GM12872 (cell line): ENCODE results near the gene PI3.

ENCODE experiments used
- CTCF ChIP-seq: IDR thresholded peaks from 3 replicates; pipeline ENCODE4 v1.5.1; 2011; ENCODE audit warnings: low read depth, mild to moderate bottlenecking, low read length, moderate library complexity; ENCODE audit not compliant: insufficient read depth

Gene PI3, protein sequence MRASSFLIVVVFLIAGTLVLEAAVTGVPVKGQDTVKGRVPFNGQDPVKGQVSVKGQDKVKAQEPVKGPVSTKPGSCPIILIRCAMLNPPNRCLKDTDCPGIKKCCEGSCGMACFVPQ

GRCh38 chr20:45174434-45175364 lies at the start of gene PI3:
TSS of gene PI3 (plus strand) at chr20:45174902. CDS start at chr20:45174923, 21 bp downstream.
- no peak for TF ChIP-seq CTCF

DNA sequence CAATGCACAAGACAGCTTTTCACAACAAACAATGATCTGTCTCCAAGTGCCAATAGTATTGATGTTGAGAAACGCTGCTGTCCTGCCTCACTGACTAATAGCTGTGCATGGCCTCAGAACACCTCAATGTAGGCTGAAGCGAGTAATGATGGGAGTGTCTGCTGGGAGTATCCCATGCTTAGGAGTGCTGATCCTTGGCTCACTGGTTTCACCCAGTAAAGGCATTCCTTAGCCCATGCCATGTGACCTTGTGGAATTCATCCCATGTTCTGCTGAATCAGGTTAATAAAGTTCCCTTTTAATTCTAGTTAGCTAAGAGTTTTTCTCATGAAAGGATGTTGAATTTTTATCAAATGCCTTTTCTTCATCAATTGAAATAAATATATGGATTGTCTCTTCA lies 46.6 kb upstream of the PI3 start:
- no peak for TF ChIP-seq CTCF

DNA sequence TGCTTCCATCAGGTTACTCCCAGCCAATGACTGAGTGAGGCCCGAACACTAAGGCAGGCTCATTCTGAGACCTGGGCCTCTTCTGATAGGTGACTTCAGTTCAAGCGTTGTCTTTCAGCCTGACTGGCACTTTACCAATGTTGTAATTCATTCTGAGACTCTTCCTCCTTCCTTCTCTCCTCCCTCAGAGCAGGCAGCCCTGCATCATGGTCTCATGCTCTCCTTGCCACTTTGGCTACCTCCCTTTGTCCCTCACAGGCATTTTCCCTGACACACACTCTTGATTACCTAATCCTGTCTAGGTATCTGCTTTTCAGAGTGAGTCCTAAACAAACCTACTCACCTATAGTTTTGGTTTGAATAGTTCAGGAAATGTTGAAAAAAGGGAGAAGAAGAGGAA lies 37.8 kb upstream of the PI3 start:
- TF ChIP-seq CTCF = no peak

GRCh38 chr20:45138561-45139300 lies 36.0 kb upstream of the PI3 start:
- TF ChIP-seq CTCF = peak; percentile 95

GRCh38 chr20:45140836-45141235 lies 33.9 kb upstream of the PI3 start:
- no peak for TF ChIP-seq CTCF

DNA sequence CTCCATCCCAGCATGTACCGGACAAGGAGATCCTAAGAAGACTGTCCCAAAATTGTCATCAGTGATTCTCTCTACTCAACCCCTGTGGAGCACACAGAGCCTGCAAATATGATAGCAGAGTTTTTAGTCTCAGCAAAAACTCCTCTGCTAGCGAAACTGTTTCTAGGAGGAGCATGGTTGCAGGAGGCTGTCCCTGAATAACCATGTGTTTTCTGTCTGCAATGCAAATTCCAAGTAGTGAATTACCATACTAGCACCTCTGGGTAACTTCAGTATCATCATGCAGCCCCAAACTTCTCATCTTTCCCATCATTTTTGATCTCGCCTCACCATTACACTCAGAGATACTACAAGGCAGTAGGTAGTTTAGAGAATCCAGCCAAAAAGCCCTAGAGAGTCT lies 25.6 kb upstream of the PI3 start:
- no peak for TF ChIP-seq CTCF

DNA sequence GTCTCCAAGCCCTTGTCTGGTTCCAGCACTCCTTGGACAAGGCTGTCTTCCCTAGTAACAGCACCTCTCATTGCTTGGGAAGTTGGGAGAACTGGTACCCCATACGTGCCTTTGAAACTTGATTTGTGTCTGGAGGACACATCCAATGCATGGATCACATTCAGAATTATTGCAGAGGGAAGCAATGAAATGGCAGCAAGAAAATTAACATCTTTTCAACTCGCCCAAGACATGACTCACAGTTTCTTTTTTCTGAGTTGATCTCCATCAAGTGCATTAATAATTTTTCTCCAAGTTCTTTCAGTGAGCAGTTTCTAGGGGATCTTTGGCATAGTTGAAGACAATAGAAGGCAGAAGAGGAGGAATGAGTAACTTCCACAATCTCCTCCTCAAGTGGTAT lies 22.3 kb upstream of the PI3 start:
- no peak for TF ChIP-seq CTCF
